Stimulated activated CD8-positive, alpha-beta memory T cell treated with anti-CD3 and anti-CD28 coated beads, Interleukin-2, amount 100 ng/mL, for 48 hours (primary cell): Measurements from ENCODE around the gene ACBD4.

Experiments
- DNase-seq, 2 donors: peaks; one replicate each; pipeline ENCODE4 v3.0.0-alpha.2; 2020; ENCODE audit warnings: low read depth in 2 of 2

ACBD4 gene

GRCh38 chr17:45104497-45104896 lies 31.0 kb upstream of the ACBD4 start:
- DNase-seq: no peak

GRCh38 chr17:45104907-45105624 lies 30.4 kb upstream of the ACBD4 start:
- no peak for DNase-seq

- DNase-seq: no peak
These were observed 29.4 kb upstream of the ACBD4 start for GRCh38 chr17:45106096-45106495.

GRCh38 chr17:45106582-45106981 lies 28.9 kb upstream of the ACBD4 start:
- DNase-seq: no peak

GRCh38 chr17:45107293-45108010 lies 28.0 kb upstream of the ACBD4 start:
- no peak for DNase-seq

- DNase-seq: no peak
These were observed 27.4 kb upstream of the ACBD4 start for GRCh38 chr17:45108051-45108450.

GRCh38 chr17:45108595-45109521 lies 26.6 kb upstream of the ACBD4 start:
- no peak for DNase-seq

- no peak for DNase-seq
These were observed 24.5 kb upstream of the ACBD4 start for GRCh38 chr17:45110676-45111611.

- DNase-seq: no peak
These were observed 23.6 kb upstream of the ACBD4 start for GRCh38 chr17:45111850-45112249.

GRCh38 chr17:45112559-45113423 lies 22.7 kb upstream of the ACBD4 start:
- DNase-seq: no peak

- DNase-seq: no peak
These were observed 22.1 kb upstream of the ACBD4 start for GRCh38 chr17:45113424-45113754.

GRCh38 chr17:45114117-45114932 lies 21.2 kb upstream of the ACBD4 start:
- no peak for DNase-seq

GRCh38 chr17:45115015-45115625 lies 20.4 kb upstream of the ACBD4 start:
- no peak for DNase-seq

GRCh38 chr17:45115871-45116270 lies 19.6 kb upstream of the ACBD4 start:
- no peak for DNase-seq

- no peak for DNase-seq
These were observed 19.0 kb upstream of the ACBD4 start for GRCh38 chr17:45116434-45117016.

- DNase-seq: no peak
These were observed 18.2 kb upstream of the ACBD4 start for GRCh38 chr17:45117334-45117733.

GRCh38 chr17:45117848-45118646 lies 17.4 kb upstream of the ACBD4 start:
- no peak for DNase-seq

- no peak for DNase-seq
These were observed 16.8 kb upstream of the ACBD4 start for GRCh38 chr17:45118691-45119090.
